H9 (cell line): ENCODE data around the gene DDX53. TPM values are rescaled to one million over a fixed set of nuclear protein-coding genes. Genes with fewer than 3 reads are reported as not detected.

ENCODE experiments used
- DNase-seq: peaks from one replicate; pipeline ENCODE4 v3.0.0-alpha.2; 2017
- H2AFZ ChIP-seq: one replicate; pipeline ENCODE4 v1.6.1; 2013; ENCODE audit warnings: mild to moderate bottlenecking, low read length, control low read depth, moderate library complexity
- H2AK5ac ChIP-seq: 2 replicates; pipeline ENCODE4 v1.6.1; 2013; ENCODE audit warnings: low read length, control low read depth, mixed read lengths; ENCODE audit not compliant: insufficient read length
- H2BK120ac ChIP-seq: one replicate; pipeline ENCODE4 v1.6.1; 2013; ENCODE audit warnings: low read depth, mild to moderate bottlenecking, low read length, control low read depth, inconsistent platforms; ENCODE audit not compliant: poor library complexity, severe bottlenecking
- H2BK12ac ChIP-seq: 2 replicates; pipeline ENCODE4 v1.6.1; 2013; ENCODE audit warnings: low read length, control low read depth, mixed read lengths, low read depth; ENCODE audit not compliant: insufficient read length
- H2BK15ac ChIP-seq: 2 replicates; pipeline ENCODE4 v1.6.1; 2013; ENCODE audit warnings: low read depth, low read length, control low read depth
- H2BK20ac ChIP-seq: one replicate; pipeline ENCODE4 v1.6.1; 2013; ENCODE audit warnings: low read depth, mild to moderate bottlenecking, low read length, control low read depth, inconsistent platforms; ENCODE audit not compliant: poor library complexity, severe bottlenecking
- H2BK5ac ChIP-seq: 2 replicates; pipeline ENCODE4 v1.6.1; 2013; ENCODE audit warnings: low read length, control low read depth, mixed read lengths; ENCODE audit not compliant: insufficient read length
- H3K14ac ChIP-seq: 2 replicates; pipeline ENCODE4 v1.6.1; 2013; ENCODE audit warnings: low read length, control low read depth; ENCODE audit not compliant: insufficient read depth
- H3K18ac ChIP-seq: 2 replicates; pipeline ENCODE4 v1.6.1; 2013; ENCODE audit warnings: low read depth, mild to moderate bottlenecking, mixed read lengths, low read length, control low read depth; ENCODE audit not compliant: insufficient read length
- H3K23ac ChIP-seq: 2 replicates; pipeline ENCODE4 v1.6.1; 2013; ENCODE audit warnings: low read length, control low read depth, mixed read lengths, low read depth; ENCODE audit not compliant: insufficient read length
- H3K23me2 ChIP-seq: 2 replicates; pipeline ENCODE4 v1.6.1; 2013; ENCODE audit warnings: low read depth, mild to moderate bottlenecking, mixed read lengths, low read length, control low read depth; ENCODE audit not compliant: insufficient read length, poor library complexity, severe bottlenecking
- H3K27ac ChIP-seq: 2 replicates; pipeline ENCODE4 v1.5.1; 2013; ENCODE audit warnings: low read length, control low read depth, mixed read lengths, low read depth; ENCODE audit not compliant: insufficient read length
- H3K27me3 ChIP-seq: 2 replicates; pipeline ENCODE4 v1.6.1; 2013; ENCODE audit warnings: low read length, control low read depth, inconsistent platforms; ENCODE audit not compliant: insufficient read depth
- H3K4ac ChIP-seq: 2 replicates; pipeline ENCODE4 v1.6.1; 2013; ENCODE audit warnings: low read depth, mild to moderate bottlenecking, control low read depth, inconsistent platforms, low read length, moderate library complexity
- H3K4me1 ChIP-seq: 2 replicates; pipeline ENCODE4 v1.6.1; 2013; ENCODE audit warnings: low read length, control low read depth, inconsistent platforms; ENCODE audit not compliant: insufficient read depth
- H3K4me2 ChIP-seq: 2 replicates; pipeline ENCODE4 v1.6.1; 2013; ENCODE audit warnings: low read length, control low read depth, mixed read lengths; ENCODE audit not compliant: insufficient read length, insufficient read depth
- H3K56ac ChIP-seq: 2 replicates; pipeline ENCODE4 v1.6.1; 2013; ENCODE audit warnings: low read depth, mild to moderate bottlenecking, mixed read lengths, low read length, control low read depth; ENCODE audit not compliant: insufficient read length
- H3K79me1 ChIP-seq: 2 replicates; pipeline ENCODE4 v1.6.1; 2013; ENCODE audit warnings: low read depth, mild to moderate bottlenecking, moderate library complexity, low read length, control low read depth, inconsistent platforms; ENCODE audit not compliant: insufficient read depth, poor library complexity, severe bottlenecking
- H3K79me2 ChIP-seq: 2 replicates; pipeline ENCODE4 v1.6.1; 2013; ENCODE audit warnings: low read length, control low read depth, inconsistent platforms; ENCODE audit not compliant: insufficient read depth
- H3K9ac ChIP-seq: 2 replicates; pipeline ENCODE4 v1.6.1; 2013; ENCODE audit warnings: low read length, control low read depth, mixed read lengths; ENCODE audit not compliant: insufficient read length; ENCODE audit errors: extremely low read depth
- H3K9me3 ChIP-seq: one replicate; pipeline ENCODE4 v1.6.1; 2013; ENCODE audit warnings: low read depth, low read length, inconsistent platforms; ENCODE audit not compliant: control insufficient read depth
- H3T11ph ChIP-seq: one replicate; pipeline ENCODE4 v1.6.1; 2013; ENCODE audit warnings: mild to moderate bottlenecking, low read length, control low read depth, inconsistent platforms
- H4K20me1 ChIP-seq: one replicate; pipeline ENCODE4 v1.6.1; 2013; ENCODE audit not compliant: control insufficient read depth, insufficient read length, insufficient read depth
- H4K5ac ChIP-seq: 2 replicates; pipeline ENCODE4 v1.6.1; 2013; ENCODE audit warnings: low read depth, mild to moderate bottlenecking, mixed read lengths, low read length, control low read depth; ENCODE audit not compliant: insufficient read length
- H4K8ac ChIP-seq: replicated peaks from 2 replicates; pipeline ENCODE4 v1.6.1; 2013; ENCODE audit warnings: low read length, control low read depth, mixed read lengths, low read depth; ENCODE audit not compliant: insufficient read length
- H4K91ac ChIP-seq: 2 replicates; pipeline ENCODE4 v1.6.1; 2013; ENCODE audit warnings: low read depth, mild to moderate bottlenecking, moderate library complexity, mixed read lengths, low read length, control low read depth; ENCODE audit not compliant: insufficient read length
- H3K27ac Mint-ChIP-seq, 3 experiments: 2 replicates in 2 of 3; 3 replicates in 1 of 3; pipeline ENCODE4 v1.8.0; 2020 to 2021; ENCODE audit warnings: mixed read lengths in 3 of 3, mild to moderate bottlenecking in 1 of 3, moderate library complexity in 1 of 3
- H3K27me3 Mint-ChIP-seq: 2 replicates; pipeline ENCODE4 v1.8.0; 2021; ENCODE audit warnings: low read depth, mild to moderate bottlenecking, moderate library complexity, mixed read lengths
- H3K36me3 Mint-ChIP-seq, 3 experiments: 2 replicates in 2 of 3; 3 replicates in 1 of 3; pipeline ENCODE4 v1.8.0; 2020 to 2021; ENCODE audit warnings: low read depth in 3 of 3, mixed read lengths in 3 of 3; ENCODE audit not compliant: insufficient read depth in 1 of 3
- H3K4me1 Mint-ChIP-seq, 2 experiments: 2 replicates each; pipeline ENCODE4 v1.8.0; 2020; ENCODE audit warnings: mixed read lengths in 2 of 2
- H3K4me3 Mint-ChIP-seq, 2 experiments: 2 replicates in 1 of 2; 3 replicates in 1 of 2; pipeline ENCODE4 v1.8.0; 2020 to 2021; ENCODE audit warnings: mild to moderate bottlenecking in 2 of 2, mixed read lengths in 2 of 2, moderate library complexity in 1 of 2
- H3K9me3 Mint-ChIP-seq, 2 experiments: 2 replicates in 1 of 2; 3 replicates in 1 of 2; pipeline ENCODE4 v1.8.0; 2020; ENCODE audit warnings: mild to moderate bottlenecking in 2 of 2, mixed read lengths in 2 of 2, moderate library complexity in 1 of 2
- WGBS: extraction: QIAGEN DNeasy Blood & Tissue Kit; methylation state at CpG from one replicate; pipeline ENCODE4 v1.1.7; 2013; ENCODE audit warnings: missing lambda C conversion rate, low lambda C conversion rate, mixed read lengths; ENCODE audit not compliant: insufficient read length; ENCODE audit errors: extremely low coverage; 5-methylcytosine and 5-hydroxymethylcytosine counted together
- total RNA-seq: library from RNA; stranded (reverse); gene quantifications from 2 replicates; pipeline ENCODE4 v1.2.1, GENCODE V29; 2021
- TF ChIP-seq, protein P1 (sequence below): fragments of 200-600 bp; sonication (generic); conservative IDR thresholded peaks from 3 replicates; pipeline ENCODE4 v1.8.0; 2021; ENCODE audit warnings: antibody characterized with exemption, mild to moderate bottlenecking

The DDX53 gene
- total RNA-seq, 1 experiment from 2014 or later = not detected

- DNase-seq = no peak
- Histone ChIP-seq H3K27ac (no peak overlapping the region), H3K4ac (no peak overlapping the region), H2BK15ac (no peak overlapping the region), H3K18ac (no peak overlapping the region), H4K20me1 (no peaks in the 10 kb centered on the region), H3K23ac (no peak overlapping the region), H3K4me1 (no peaks in the 10 kb centered on the region), H3K56ac (no peak overlapping the region), H2BK120ac (no peak overlapping the region), H3K9ac (no peak overlapping the region), H2BK5ac (no peak overlapping the region), H2BK12ac (no peak overlapping the region), H4K91ac (no peak overlapping the region), H4K8ac (no peak overlapping the region), H3K4me2 (no peak overlapping the region), H3K27me3 (no peaks in the 10 kb centered on the region), H2AK5ac (no peak overlapping the region), H3K14ac (no peak overlapping the region), H4K5ac (no peak overlapping the region), H3K79me2 (no peaks in the 10 kb centered on the region), H3T11ph (no peak overlapping the region), H3K9me3 (no peaks in the 10 kb centered on the region), H3K23me2 (no peaks in the 10 kb centered on the region), H2BK20ac (no peak overlapping the region), H2AFZ (no peak overlapping the region), H3K79me1 (no peaks in the 10 kb centered on the region)
- WGBS = no CpG with 5 or more reads among the region's 1 CpG
- TF ChIP-seq, protein P1, sequence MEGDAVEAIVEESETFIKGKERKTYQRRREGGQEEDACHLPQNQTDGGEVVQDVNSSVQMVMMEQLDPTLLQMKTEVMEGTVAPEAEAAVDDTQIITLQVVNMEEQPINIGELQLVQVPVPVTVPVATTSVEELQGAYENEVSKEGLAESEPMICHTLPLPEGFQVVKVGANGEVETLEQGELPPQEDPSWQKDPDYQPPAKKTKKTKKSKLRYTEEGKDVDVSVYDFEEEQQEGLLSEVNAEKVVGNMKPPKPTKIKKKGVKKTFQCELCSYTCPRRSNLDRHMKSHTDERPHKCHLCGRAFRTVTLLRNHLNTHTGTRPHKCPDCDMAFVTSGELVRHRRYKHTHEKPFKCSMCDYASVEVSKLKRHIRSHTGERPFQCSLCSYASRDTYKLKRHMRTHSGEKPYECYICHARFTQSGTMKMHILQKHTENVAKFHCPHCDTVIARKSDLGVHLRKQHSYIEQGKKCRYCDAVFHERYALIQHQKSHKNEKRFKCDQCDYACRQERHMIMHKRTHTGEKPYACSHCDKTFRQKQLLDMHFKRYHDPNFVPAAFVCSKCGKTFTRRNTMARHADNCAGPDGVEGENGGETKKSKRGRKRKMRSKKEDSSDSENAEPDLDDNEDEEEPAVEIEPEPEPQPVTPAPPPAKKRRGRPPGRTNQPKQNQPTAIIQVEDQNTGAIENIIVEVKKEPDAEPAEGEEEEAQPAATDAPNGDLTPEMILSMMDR = no peak
- Mint-ChIP-seq H3K27ac (no peak overlapping the region; a peak in 1 of 7 replicates), H3K4me1 (peaks cover 2 to 5% of the 10 kb centered on the region in 2 experiments; a peak in 2 of 4 replicates), H3K4me3 (no peak overlapping the region), H3K27me3 (no peaks in the 10 kb centered on the region), H3K9me3 (peaks cover 0 to 19% of the 10 kb centered on the region in 2 experiments), H3K36me3 (no peaks in the 10 kb centered on the region)
These were observed 12.9 kb downstream of the DDX53 start for GRCh38 chrX:23012636-23013035.
